RWPE2 (cell line): Measurements from ENCODE around the gene ETV6.

Experiments
- ATAC-seq: fragments of 200-7000 bp; cut with Tn5 transposase; 3 replicates; pipeline ENCODE4 v1.9.1; 2021; ENCODE audit warnings: low read depth
- DNase-seq: peaks from one replicate; pipeline ENCODE4 v3.0.0-alpha.2; 2020; ENCODE audit warnings: low spot score
- H3K27ac ChIP-seq: fragments of 450-650 bp; 2 replicates; pipeline ENCODE4 v1.5.1; 2017; ENCODE audit warnings: mild to moderate bottlenecking; ENCODE audit not compliant: poor library complexity, severe bottlenecking
- H3K27me3 ChIP-seq: fragments of 250-450 bp; sonication (Bioruptor Pico); 2 replicates; pipeline ENCODE4 v1.5.1; 2021; ENCODE audit warnings: mild to moderate bottlenecking, moderate library complexity; ENCODE audit not compliant: insufficient read depth, poor library complexity, severe bottlenecking
- H3K36me3 ChIP-seq: fragments of 250-450 bp; sonication (Bioruptor Pico); 2 replicates; pipeline ENCODE4 v1.5.1; 2020; ENCODE audit warnings: low read depth, mild to moderate bottlenecking, moderate library complexity
- H3K4me1 ChIP-seq: fragments of 250-450 bp; sonication (Bioruptor Pico); 2 replicates; pipeline ENCODE4 v1.5.1; 2021; ENCODE audit warnings: mild to moderate bottlenecking, moderate library complexity; ENCODE audit not compliant: insufficient read depth, poor library complexity, severe bottlenecking
- H3K4me3 ChIP-seq: fragments of 250-450 bp; sonication (Bioruptor Pico); 2 replicates; pipeline ENCODE4 v1.5.1; 2021; ENCODE audit warnings: mild to moderate bottlenecking, moderate library complexity; ENCODE audit not compliant: severe bottlenecking
- H3K9me3 ChIP-seq: fragments of 250-450 bp; sonication (Bioruptor Pico); 2 replicates; pipeline ENCODE4 v1.5.1; 2021; ENCODE audit warnings: mild to moderate bottlenecking, moderate library complexity; ENCODE audit not compliant: severe bottlenecking
- CTCF ChIP-seq: fragments of 450-650 bp; IDR thresholded peaks from one replicate; pipeline ENCODE4 v1.5.1; 2017; ENCODE audit warnings: mild to moderate bottlenecking, moderate library complexity; ENCODE audit not compliant: poor library complexity, severe bottlenecking

Gene ETV6

GRCh38 chr12:11759494-11759878 is 110.0 kb downstream of the ETV6 start:
- ATAC-seq (no peak), DNase-seq (no peak)
- TF ChIP-seq CTCF = no peak
- Histone ChIP-seq H3K36me3 (no peaks in the 10 kb centered on the region), H3K4me1 (no peaks in the 10 kb centered on the region), H3K9me3 (no peaks in the 10 kb centered on the region), H3K27me3 (no peaks in the 10 kb centered on the region), H3K4me3 (no peak overlapping the region), H3K27ac (no peak overlapping the region)

- no peak for ATAC-seq
- H3K4me1 ChIP-seq = no peaks in the 10 kb centered on the region
- TF ChIP-seq CTCF = no peak
These were observed 110.4 kb downstream of the ETV6 start for GRCh38 chr12:11759899-11760298.

GRCh38 chr12:11761869-11762567 is 112.5 kb downstream of the ETV6 start:
- DNase-seq = no peak
- TF ChIP-seq CTCF = no peak
- Histone ChIP-seq H3K9me3 (no peaks in the 10 kb centered on the region), H3K36me3 (no peaks in the 10 kb centered on the region), H3K4me3 (no peak overlapping the region), H3K27ac (no peak overlapping the region), H3K27me3 (no peaks in the 10 kb centered on the region), H3K4me1 (no peaks in the 10 kb centered on the region)
- ATAC-seq = no peak

More at GRCh38 chr12:11759899-11760298, 110.4 kb downstream of the ETV6 start:
- DNase-seq = no peak
- Histone ChIP-seq H3K27ac (no peak overlapping the region), H3K4me3 (no peak overlapping the region), H3K27me3 (no peaks in the 10 kb centered on the region), H3K9me3 (no peaks in the 10 kb centered on the region), H3K36me3 (no peaks in the 10 kb centered on the region)

GRCh38 chr12:11762723-11763326 is 113.4 kb downstream of the ETV6 start:
- no peaks in the 10 kb centered on the region for H3K9me3 ChIP-seq
- no peak overlapping the region for H3K27ac ChIP-seq
- DNase-seq (no peak), ATAC-seq (no peak)
- no peak overlapping the region for H3K4me3 ChIP-seq
- no peaks in the 10 kb centered on the region for H3K36me3 ChIP-seq
- H3K4me1 ChIP-seq = no peaks in the 10 kb centered on the region
- TF ChIP-seq CTCF = no peak
- H3K27me3 ChIP-seq = no peaks in the 10 kb centered on the region

- no peak for ATAC-seq
- H3K9me3 ChIP-seq = no peaks in the 10 kb centered on the region
- H3K4me1 ChIP-seq = no peaks in the 10 kb centered on the region
- H3K27ac ChIP-seq = no peak overlapping the region
- no peak for TF ChIP-seq CTCF
- no peaks in the 10 kb centered on the region for H3K36me3 ChIP-seq
- no peaks in the 10 kb centered on the region for H3K27me3 ChIP-seq
- DNase-seq = no peak
- no peak overlapping the region for H3K4me3 ChIP-seq
These were observed 114.5 kb downstream of the ETV6 start for GRCh38 chr12:11763760-11764520.
